HCT116 (cell line): Measurements from ENCODE around the gene ATAD2B. TPM values are rescaled to one million over a fixed set of nuclear protein-coding genes. Genes with fewer than 3 reads are reported as not detected.

Experiments
- ATAC-seq: fragments of 200-7000 bp; cut with Tn5 transposase; 2 replicates; pipeline ENCODE4 v1.9.1; 2020; ENCODE audit warnings: mild to moderate bottlenecking, moderate library complexity
- BruUV-seq: library from RNA; stranded (reverse); fragments of 400-500 nt; replicated peaks from 2 replicates; lab custom pipeline; 2021; lab: Mats Ljungman, UMichigan
- CTCF ChIA-PET: fragments of 300-600 bp; sonication (Branson Sonifier 250); formaldehyde crosslinking; loops from one replicate; lab custom pipeline; 2021; ENCODE audit warnings: antibody characterized with exemption; lab: Charles Lee
- POLR2A ChIA-PET: fragments of 300-600, 350-600 bp; sonication (Branson Sonifier 250); formaldehyde crosslinking; loops from one replicate; lab custom pipeline; 2021; ENCODE audit warnings: antibody characterized with exemption; lab: Charles Lee
- RAD21 ChIA-PET, 2 experiments: fragments of 300-600 bp; sonication (Branson Sonifier 250); formaldehyde crosslinking; loops; one replicate each; lab custom pipeline; 2023; ENCODE audit warnings: low total read pairs in 2 of 2; ENCODE audit not compliant: uncharacterized antibody in 2 of 2, unreplicated experiment in 2 of 2, low non-redundant PET in 1 of 2; lab: Charles Lee
- DNase-seq: peaks from one replicate; pipeline ENCODE4 v3.0.0-alpha.2; 2010; ENCODE audit warnings: low read depth, low spot score
- H2AFZ ChIP-seq: fragments of 200-600 bp; shearing (Covaris generic), sonication (generic); 2 replicates; pipeline ENCODE4 v1.6.1; 2017; ENCODE audit warnings: low read depth, mixed run types, mixed read lengths, antibody characterized with exemption, low read length; ENCODE audit not compliant: poor library complexity, severe bottlenecking
- H3K27ac ChIP-seq: 2 replicates; pipeline ENCODE4 v1.5.1; 2012; ENCODE audit warnings: low read depth, low read length
- H3K27me3 ChIP-seq: fragments of 200-600 bp; sonication (generic); 2 replicates; pipeline ENCODE4 v1.6.1; 2016; ENCODE audit warnings: mixed run types, low read length, mixed read lengths; ENCODE audit not compliant: insufficient read depth
- H3K36me3 ChIP-seq, 2 experiments: fragments of 200-500 bp in 1 of 2; fragments of 200-600 bp in 1 of 2; sonication (Bioruptor generic) in 1 of 2; sonication (generic) in 1 of 2; 2 replicates each; pipeline versions ENCODE4 v1.5.1 to v1.6.1; 2014 to 2016; ENCODE audit warnings: low read length in 2 of 2, inconsistent platforms in 1 of 2, mixed read lengths in 1 of 2, mixed run types in 1 of 2; ENCODE audit not compliant: insufficient read depth in 2 of 2, control insufficient read depth in 1 of 2
- H3K4me1 ChIP-seq, 2 experiments: fragments of 200-600 bp in 1 of 2; sonication (generic) in 1 of 2; 2 replicates each; pipeline versions ENCODE4 v1.5.1 to v1.6.1; 2012 to 2017; ENCODE audit warnings: low read length in 2 of 2, inconsistent platforms in 1 of 2, mild to moderate bottlenecking in 1 of 2, mixed read lengths in 1 of 2, mixed run types in 1 of 2, moderate library complexity in 1 of 2; ENCODE audit not compliant: insufficient read depth in 2 of 2, control insufficient read depth in 1 of 2
- H3K4me2 ChIP-seq: fragments of 200-600 bp; sonication (generic); 2 replicates; pipeline ENCODE4 v1.6.1; 2017; ENCODE audit warnings: mixed run types, low read length, mixed read lengths
- H3K4me3 ChIP-seq, 2 experiments: fragments of 200-600 bp in 1 of 2; sonication (generic) in 1 of 2; replicated peaks in 1 of 2; 2 replicates each; pipeline ENCODE4 v1.5.1; 2011 to 2016; ENCODE audit warnings: low read length in 2 of 2, control low read depth in 1 of 2, low read depth in 1 of 2, mild to moderate bottlenecking in 1 of 2, mixed read lengths in 1 of 2, mixed run types in 1 of 2
- H3K79me2 ChIP-seq: fragments of 200-600 bp; sonication (generic); 2 replicates; pipeline ENCODE4 v1.6.1; 2017; ENCODE audit warnings: mild to moderate bottlenecking, mixed run types, low read length, moderate library complexity, mixed read lengths; ENCODE audit not compliant: insufficient read depth
- H3K9ac ChIP-seq: fragments of 200-600 bp; sonication (generic); 2 replicates; pipeline ENCODE4 v1.6.1; 2016; ENCODE audit warnings: low read length, mixed read lengths
- H3K9me2 ChIP-seq: fragments of 200-600 bp; sonication (generic), shearing (Covaris generic); 2 replicates; pipeline ENCODE4 v1.6.1; 2017; ENCODE audit warnings: mixed run types, mild to moderate bottlenecking, moderate library complexity; ENCODE audit not compliant: insufficient read depth
- H3K9me3 ChIP-seq, 2 experiments: fragments of 200-500 bp in 1 of 2; fragments of 200-600 bp in 1 of 2; sonication (Bioruptor generic) in 1 of 2; sonication (generic) in 1 of 2; 2 replicates each; pipeline ENCODE4 v1.6.1; 2014 to 2017; ENCODE audit warnings: low read length in 2 of 2, mixed read lengths in 2 of 2, inconsistent platforms in 1 of 2, low read depth in 1 of 2, mild to moderate bottlenecking in 1 of 2, mixed run types in 1 of 2, moderate library complexity in 1 of 2; ENCODE audit not compliant: control insufficient read depth in 1 of 2, insufficient read depth in 1 of 2
- H4K20me1 ChIP-seq: fragments of 200-600 bp; sonication (generic), shearing (Covaris generic); 2 replicates; pipeline ENCODE4 v1.6.1; 2017; ENCODE audit warnings: mixed run types, mild to moderate bottlenecking, moderate library complexity; ENCODE audit not compliant: insufficient read depth
- ATF3 ChIP-seq: IDR thresholded peaks from 2 replicates; pipeline ENCODE4 v1.6.1; 2012
- EZH2 ChIP-seq: fragments of 200-600 bp; sonication (generic); IDR thresholded peaks from 2 replicates; pipeline ENCODE4 v1.6.1; 2017; ENCODE audit warnings: antibody characterized with exemption, mixed run types
- EZH2phosphoT487 ChIP-seq: fragments of 200-600 bp; IDR thresholded peaks from 2 replicates; pipeline ENCODE4 v1.6.1; 2018; ENCODE audit warnings: antibody characterized with exemption, borderline replicate concordance
- FOSL1 ChIP-seq: IDR thresholded peaks from 2 replicates; pipeline ENCODE4 v1.6.1; 2012; ENCODE audit warnings: low read depth
- JUND ChIP-seq: IDR thresholded peaks from 2 replicates; pipeline ENCODE4 v1.6.1; 2012
- MAX ChIP-seq: IDR thresholded peaks from 2 replicates; pipeline ENCODE4 v1.6.1; 2012
- POLR2A ChIP-seq: IDR thresholded peaks from 2 replicates; pipeline ENCODE4 v1.7.0; 2011; ENCODE audit warnings: borderline replicate concordance; ENCODE audit not compliant: insufficient read depth, insufficient read length; ENCODE audit errors: extremely low read depth
- RAD21 ChIP-seq: IDR thresholded peaks from 2 replicates; pipeline ENCODE4 v1.6.1; 2012; ENCODE audit warnings: low read depth, mild to moderate bottlenecking
- SIN3A ChIP-seq: IDR thresholded peaks from 2 replicates; pipeline ENCODE4 v1.6.1; 2012; ENCODE audit warnings: low read depth
- SP1 ChIP-seq: IDR thresholded peaks from 2 replicates; pipeline ENCODE4 v1.6.1; 2012; ENCODE audit warnings: low read depth
- SRF ChIP-seq: IDR thresholded peaks from 2 replicates; pipeline ENCODE4 v1.6.1; 2012; ENCODE audit warnings: low read depth
- TCF7L2 ChIP-seq: IDR thresholded peaks from 2 replicates; pipeline ENCODE4 v1.7.0; 2011; ENCODE audit warnings: borderline replicate concordance, inconsistent platforms; ENCODE audit not compliant: insufficient read depth, insufficient read length; ENCODE audit errors: extremely low read depth
- ZBTB33 ChIP-seq: IDR thresholded peaks from 2 replicates; pipeline ENCODE4 v1.6.1; 2011; ENCODE audit warnings: mild to moderate bottlenecking, low read length, moderate library complexity; ENCODE audit not compliant: insufficient replicate concordance; ENCODE audit errors: extremely low read depth
- ZFX ChIP-seq: fragments of 450-650 bp; IDR thresholded peaks from 2 replicates; pipeline ENCODE4 v1.6.1; 2017
- intact Hi-C: fragments of 100-400 bp; cut with micrococcal nuclease; formaldehyde crosslinking; loops from 2 replicates; pipeline ENCODE4 v1.10.0; 2022
- total RNA-seq: library from RNA; stranded (reverse); gene quantifications from one replicate; pipeline ENCODE4 v1.2.1, GENCODE V29; 2021; ENCODE audit not compliant: unreplicated experiment
- TF ChIP-seq, protein P1 (sequence below): IDR thresholded peaks from 2 replicates; pipeline ENCODE4 v1.6.1; 2012; ENCODE audit warnings: low read depth
- TF ChIP-seq, protein P2 (sequence below), 3 experiments: fragments of 200-600 bp in 1 of 3; sonication (generic) in 1 of 3; IDR thresholded peaks in 2 of 3; conservative IDR thresholded peaks in 1 of 3; 2 replicates each; pipeline ENCODE4 v1.5.1; 2012 to 2017; ENCODE audit warnings: low read depth in 2 of 3, low read length in 2 of 3, antibody characterized with exemption in 1 of 3, borderline replicate concordance in 1 of 3, control low read depth in 1 of 3, mild to moderate bottlenecking in 1 of 3, mixed read lengths in 1 of 3, mixed run types in 1 of 3, moderate library complexity in 1 of 3; ENCODE audit not compliant: insufficient read depth in 1 of 3

ATAD2B gene
- total RNA-seq, 1 experiment from 2014 or later, result 9.6 TPM

DNA sequence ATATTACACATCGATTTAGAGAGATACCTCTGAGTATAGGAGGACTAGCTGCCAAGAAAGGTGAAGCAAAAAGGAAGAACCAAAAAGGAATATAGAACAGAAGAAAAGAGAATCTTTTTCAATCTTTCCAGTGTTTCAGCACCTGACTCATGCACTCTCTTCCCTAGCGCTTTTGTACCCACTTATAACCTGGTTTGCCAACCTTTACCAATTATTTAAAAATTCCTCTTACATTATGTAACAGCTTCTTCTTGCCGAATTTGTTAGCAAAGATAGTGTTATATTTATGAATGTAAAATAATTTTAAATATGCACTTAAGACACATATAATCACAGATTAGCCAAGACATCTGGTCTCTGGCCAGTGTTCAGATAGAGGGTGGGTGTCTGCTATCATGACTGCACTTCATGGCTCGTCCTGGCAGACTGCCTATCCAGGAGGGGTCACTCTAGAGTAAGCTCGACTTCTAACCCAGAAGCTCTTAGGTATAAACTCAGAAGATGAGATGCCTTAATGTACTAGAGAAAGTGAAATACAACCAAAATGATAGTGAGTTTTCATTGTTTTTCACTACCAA, 122.9 kb downstream of the ATAD2B start:
- Histone ChIP-seq H2AFZ (no peak overlapping the region), H3K9ac (no peak overlapping the region), H3K9me2 (no peaks in the 10 kb centered on the region), H3K4me3 (no peak overlapping the region), H3K27me3 (no peaks in the 10 kb centered on the region), H3K79me2 (no peaks in the 10 kb centered on the region), H3K4me2 (no peak overlapping the region), H3K27ac (no peak overlapping the region), H4K20me1 (no peaks in the 10 kb centered on the region), H3K9me3 (no peaks in the 10 kb centered on the region), H3K36me3 (no peaks in the 10 kb centered on the region), H3K4me1 (peaks cover 4 to 13% of the 10 kb centered on the region in 2 experiments; a peak in 3 of 4 replicates)
- TF ChIP-seq ZFX (no peak), ATF3 (no peak), JUND (no peak), EZH2 (no peak), RAD21 (peak; percentile 27; the same call in 1 of the 2 replicates), SIN3A (no peak), SP1 (no peak), SRF (no peak), TCF7L2 (no peak), POLR2A (no peak), ZBTB33 (no peak), MAX (no peak), FOSL1 (no peak), EZH2phosphoT487 (no peak)
- TF ChIP-seq, protein P1, sequence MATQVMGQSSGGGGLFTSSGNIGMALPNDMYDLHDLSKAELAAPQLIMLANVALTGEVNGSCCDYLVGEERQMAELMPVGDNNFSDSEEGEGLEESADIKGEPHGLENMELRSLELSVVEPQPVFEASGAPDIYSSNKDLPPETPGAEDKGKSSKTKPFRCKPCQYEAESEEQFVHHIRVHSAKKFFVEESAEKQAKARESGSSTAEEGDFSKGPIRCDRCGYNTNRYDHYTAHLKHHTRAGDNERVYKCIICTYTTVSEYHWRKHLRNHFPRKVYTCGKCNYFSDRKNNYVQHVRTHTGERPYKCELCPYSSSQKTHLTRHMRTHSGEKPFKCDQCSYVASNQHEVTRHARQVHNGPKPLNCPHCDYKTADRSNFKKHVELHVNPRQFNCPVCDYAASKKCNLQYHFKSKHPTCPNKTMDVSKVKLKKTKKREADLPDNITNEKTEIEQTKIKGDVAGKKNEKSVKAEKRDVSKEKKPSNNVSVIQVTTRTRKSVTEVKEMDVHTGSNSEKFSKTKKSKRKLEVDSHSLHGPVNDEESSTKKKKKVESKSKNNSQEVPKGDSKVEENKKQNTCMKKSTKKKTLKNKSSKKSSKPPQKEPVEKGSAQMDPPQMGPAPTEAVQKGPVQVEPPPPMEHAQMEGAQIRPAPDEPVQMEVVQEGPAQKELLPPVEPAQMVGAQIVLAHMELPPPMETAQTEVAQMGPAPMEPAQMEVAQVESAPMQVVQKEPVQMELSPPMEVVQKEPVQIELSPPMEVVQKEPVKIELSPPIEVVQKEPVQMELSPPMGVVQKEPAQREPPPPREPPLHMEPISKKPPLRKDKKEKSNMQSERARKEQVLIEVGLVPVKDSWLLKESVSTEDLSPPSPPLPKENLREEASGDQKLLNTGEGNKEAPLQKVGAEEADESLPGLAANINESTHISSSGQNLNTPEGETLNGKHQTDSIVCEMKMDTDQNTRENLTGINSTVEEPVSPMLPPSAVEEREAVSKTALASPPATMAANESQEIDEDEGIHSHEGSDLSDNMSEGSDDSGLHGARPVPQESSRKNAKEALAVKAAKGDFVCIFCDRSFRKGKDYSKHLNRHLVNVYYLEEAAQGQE, result no peak
- TF ChIP-seq, protein P2, sequence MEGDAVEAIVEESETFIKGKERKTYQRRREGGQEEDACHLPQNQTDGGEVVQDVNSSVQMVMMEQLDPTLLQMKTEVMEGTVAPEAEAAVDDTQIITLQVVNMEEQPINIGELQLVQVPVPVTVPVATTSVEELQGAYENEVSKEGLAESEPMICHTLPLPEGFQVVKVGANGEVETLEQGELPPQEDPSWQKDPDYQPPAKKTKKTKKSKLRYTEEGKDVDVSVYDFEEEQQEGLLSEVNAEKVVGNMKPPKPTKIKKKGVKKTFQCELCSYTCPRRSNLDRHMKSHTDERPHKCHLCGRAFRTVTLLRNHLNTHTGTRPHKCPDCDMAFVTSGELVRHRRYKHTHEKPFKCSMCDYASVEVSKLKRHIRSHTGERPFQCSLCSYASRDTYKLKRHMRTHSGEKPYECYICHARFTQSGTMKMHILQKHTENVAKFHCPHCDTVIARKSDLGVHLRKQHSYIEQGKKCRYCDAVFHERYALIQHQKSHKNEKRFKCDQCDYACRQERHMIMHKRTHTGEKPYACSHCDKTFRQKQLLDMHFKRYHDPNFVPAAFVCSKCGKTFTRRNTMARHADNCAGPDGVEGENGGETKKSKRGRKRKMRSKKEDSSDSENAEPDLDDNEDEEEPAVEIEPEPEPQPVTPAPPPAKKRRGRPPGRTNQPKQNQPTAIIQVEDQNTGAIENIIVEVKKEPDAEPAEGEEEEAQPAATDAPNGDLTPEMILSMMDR (IDR thresholded peaks at IDR 0.05 in 2 of 3, conservative IDR thresholded peaks at IDR 0.05 in 1 of 3; ENCODE audit: borderline replicate concordance in 1 of 3, insufficient read depth in 1 of 3, low read depth in 2 of 3, low read length in 2 of 3), result peak; percentile 6 to 61 (median 58); a peak in 4 of 6 replicates
- no TSS peak for BruUV-seq
- ChIA-PET RAD21 (no interaction called here), CTCF (interaction anchor here (0.6 to 1.2 kb wide), 4 partner anchors 21 to 373 kb away, joined by 3 to 5 read pairs (median 4); partner anchors contain the start of genes ATAD2B and TP53I3), POLR2A (no interaction called here)
- peak; percentile 92 for ATAC-seq
- intact Hi-C loops, result no loop called here
- DNase-seq, result no peak
